A549 treated with AZD9567 at 1 μM for 4 hours (cell line): ENCODE data around the gene RSPO4. TPM values are rescaled to one million over a fixed set of nuclear protein-coding genes. Genes with fewer than 3 reads are reported as not detected.

Experiments
- total RNA-seq: library from RNA; stranded (reverse); fragments of 200-300 nt; extraction: Qiagen RNA extraction; gene quantifications from 5 replicates; pipeline ENCODE4 v1.2.3, GENCODE V29; 2022; ENCODE audit not compliant: insufficient read depth

The RSPO4 gene
- total RNA-seq: 0.12 TPM in 1 of 5 replicates, not detected in the others

GRCh38 chr20:1001911-1002681, at the start of gene RSPO4:
TSS of gene RSPO4 (minus strand) at chr20:1002311. CDS start at chr20:1002164, 147 bp downstream.

GRCh38 chr20:916125-916799, 85.8 kb downstream of the RSPO4 start, which contains the start of gene ANGPT4:
TSS of gene ANGPT4 (minus strand) at chr20:916334. CDS start at chr20:916214, 120 bp downstream.

Other genes starting within 250 kb of the RSPO4 start
- 0.29 to 0.47 TPM (median 0.44 TPM) in 4 of 5 replicates, not detected in the other for gene SLC52A3, start 233.8 kb downstream of the RSPO4 start, total RNA-seq
- gene FAM110A, start 168.6 kb downstream of the RSPO4 start, total RNA-seq: 7.2 to 10.0 TPM (median 9.7 TPM) in 5 replicates
- 0.01 to 0.06 TPM (median 0.03 TPM) in 4 of 5 replicates, not detected in the other for gene ANGPT4, start 86.0 kb downstream of the RSPO4 start, total RNA-seq
- gene PSMF1, start 116.3 kb upstream of the RSPO4 start, total RNA-seq: 200 to 234 TPM (median 224 TPM) in 5 replicates
- 1.2 to 4.5 TPM (median 3.7 TPM) in 5 replicates for gene TMEM74B, start 182.7 kb upstream of the RSPO4 start, total RNA-seq
- gene C20orf202, start 201.1 kb upstream of the RSPO4 start, total RNA-seq: 0.06 TPM in 2 of 5 replicates, not detected in the others
- gene RAD21L1, start 223.7 kb upstream of the RSPO4 start, total RNA-seq: not detected in 5 replicates